GM19455 (cell line): ENCODE data around the gene KRT73.

Experiments used
- ATAC-seq: cut with Tn5 transposase; IDR thresholded peaks from one replicate; pipeline ENCODE4 v1.9.1; 2021; ENCODE audit not compliant: unreplicated experiment

The KRT73 gene

DNA sequence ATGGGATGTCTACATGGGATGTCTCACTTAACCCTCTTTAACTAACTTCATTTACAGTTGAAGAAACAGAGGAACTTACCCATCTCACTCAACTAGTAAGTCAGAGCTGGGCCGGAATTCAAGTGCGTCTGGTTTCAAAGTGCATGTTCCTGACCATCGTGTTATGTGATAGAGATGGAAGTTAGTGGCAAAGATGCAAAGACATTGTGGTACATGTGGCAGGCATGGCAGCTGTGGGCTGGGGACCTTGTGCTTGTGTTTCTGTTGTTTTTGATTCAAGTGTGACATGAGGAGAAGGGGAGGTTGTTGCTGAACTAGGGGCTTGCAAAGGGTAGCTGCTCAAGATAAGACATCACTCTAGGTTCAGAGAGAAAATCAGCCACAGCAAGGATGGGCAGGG is 42.4 kb downstream of the KRT73 start:
- ATAC-seq, result no peak

GRCh38 chr12:52575256-52575655 is 43.1 kb downstream of the KRT73 start:
- ATAC-seq, result no peak

GRCh38 chr12:52573743-52574142 is 44.6 kb downstream of the KRT73 start, which contains the start of gene KRT74:
Gene KRT74, minus strand, starts transcription at chr12:52573843. Its CDS starts 66 bp downstream, at chr12:52573777.
- no peak for ATAC-seq

DNA sequence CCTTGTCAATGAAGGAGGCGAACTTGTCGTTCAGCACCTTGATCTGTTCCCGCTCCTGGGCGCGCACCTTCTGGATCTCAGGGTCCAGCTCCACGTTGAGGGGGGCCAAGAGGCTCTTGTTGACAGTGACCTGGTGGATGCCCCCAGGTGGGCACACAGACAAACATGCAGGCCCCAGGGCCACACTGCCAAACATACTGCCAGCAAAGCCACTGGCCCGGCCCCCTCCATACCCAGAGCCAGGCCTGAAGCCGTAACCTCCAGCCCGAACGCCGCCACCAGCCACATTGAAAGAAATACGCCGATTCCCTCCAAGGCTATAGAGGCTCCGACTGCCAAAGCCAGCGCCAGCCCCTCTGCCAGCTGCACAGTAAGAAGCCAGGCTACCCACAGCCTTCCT is 45.1 kb downstream of the KRT73 start:
- ATAC-seq, result no peak

- ATAC-seq, result no peak
Measured at GRCh38 chr12:52570511-52570910, 47.8 kb downstream of the KRT73 start.

GRCh38 chr12:52568111-52568510 is 50.2 kb downstream of the KRT73 start:
- no peak for ATAC-seq

GRCh38 chr12:52566847-52567291 is 51.5 kb downstream of the KRT73 start:
- ATAC-seq, result no peak

DNA sequence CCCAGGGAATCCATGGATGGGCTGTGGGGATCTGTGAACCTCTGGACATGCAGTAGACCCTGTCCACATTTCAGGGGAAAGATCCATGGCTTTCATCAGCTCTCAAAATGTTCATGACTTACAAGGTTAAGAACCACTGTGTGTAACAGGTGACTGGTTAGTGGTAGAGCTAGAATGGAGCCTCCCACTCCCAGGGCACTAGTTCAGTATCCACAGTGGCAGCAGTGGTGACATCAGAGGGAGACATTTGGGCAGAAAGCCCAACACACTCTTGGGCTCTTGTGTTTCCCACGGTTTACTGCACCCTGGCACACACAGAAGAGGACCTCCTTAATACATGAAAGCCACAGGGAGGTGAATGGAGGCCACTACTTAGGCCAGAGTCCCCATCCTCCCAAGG is 53.8 kb downstream of the KRT73 start:
- ATAC-seq, result no peak

DNA sequence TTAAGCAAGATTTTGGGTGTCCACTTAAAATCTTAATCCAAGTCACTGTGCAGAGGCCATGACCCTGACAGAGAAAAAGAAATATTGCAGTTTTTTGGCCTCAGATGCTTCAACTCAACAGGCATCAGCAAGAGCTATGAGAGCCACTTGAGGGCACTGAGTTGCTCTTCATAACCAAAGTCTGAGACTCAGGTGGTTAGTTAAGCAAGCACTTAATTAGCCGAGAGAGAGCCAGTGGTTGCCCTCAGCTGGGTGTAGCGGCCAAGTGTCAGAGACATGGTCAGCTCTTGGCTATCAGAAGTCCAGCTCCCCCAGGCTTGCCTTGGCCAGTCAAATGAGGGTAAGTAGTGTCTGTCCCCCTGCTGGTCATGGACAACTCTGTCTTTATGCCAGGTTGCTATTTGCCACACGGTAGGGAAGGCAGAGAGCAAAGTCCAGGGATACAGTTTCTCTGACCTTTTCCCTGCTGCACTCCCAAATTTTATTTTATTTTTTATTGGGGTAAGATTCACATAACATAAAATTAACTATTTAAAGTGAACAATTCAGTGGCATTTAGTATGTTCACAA is 56.4 kb downstream of the KRT73 start:
- ATAC-seq, result no peak

DNA sequence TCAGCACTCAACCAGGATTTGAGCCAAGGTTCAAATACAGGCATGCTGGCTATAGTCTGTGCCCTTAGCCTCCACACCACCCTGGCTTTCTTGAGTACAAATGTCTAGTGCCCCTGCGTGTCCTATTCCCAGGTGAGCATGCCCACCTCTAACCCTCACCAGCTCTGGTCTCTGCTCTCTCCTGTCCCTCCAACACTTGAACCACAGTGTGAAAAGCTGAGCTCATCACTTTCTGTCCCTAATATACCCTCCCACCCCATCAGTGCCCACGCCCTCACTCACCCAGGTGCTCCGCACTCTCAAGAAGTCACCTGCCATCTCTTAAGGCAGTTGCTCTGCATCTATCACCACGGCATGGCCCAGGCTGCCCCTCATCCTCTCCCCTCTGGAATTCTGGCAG is 58.4 kb downstream of the KRT73 start:
- no peak for ATAC-seq

GRCh38 chr12:52558781-52559445 is 59.4 kb downstream of the KRT73 start:
- ATAC-seq, result no peak
